ENCODE measurements around the gene CD96.
"Not testable (repeated sequence)": the region's sequence is repeated elsewhere in the genome, so short reads cannot be mapped to it uniquely, and the experiment has no call there.

CD96 gene

DNA sequence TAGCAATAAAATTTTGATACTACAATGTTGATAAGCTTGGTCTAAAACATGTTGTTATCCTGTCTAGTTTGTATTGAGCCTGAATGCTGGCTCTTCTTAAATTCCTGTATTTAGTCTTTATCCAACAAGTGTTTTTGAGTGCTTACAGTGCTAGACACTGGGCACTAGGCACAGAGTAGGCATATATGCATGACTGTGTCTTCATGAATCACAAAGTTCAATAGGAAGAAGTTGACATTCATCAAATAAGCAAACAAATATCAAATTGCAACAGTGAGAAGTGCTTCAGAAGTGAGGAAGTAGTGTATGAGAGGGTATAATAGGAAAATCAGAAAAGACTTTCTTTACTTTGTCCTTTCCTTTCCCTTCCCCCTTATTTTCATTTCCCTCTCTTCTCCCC, 6.8 kb downstream of the CD96 start:
- DNase-seq (ENCODE audit: low read depth in 3 of 3, low spot score in 1 of 3) = no peak

GRCh38 chr3:111561902-111562301, 19.9 kb downstream of the CD96 start:
- DNase-seq (ENCODE audit: low read depth in 3 of 3, low spot score in 1 of 3) = not testable (repeated sequence)

GRCh38 chr3:111566844-111567243, 24.8 kb downstream of the CD96 start:
- DNase-seq (ENCODE audit: low read depth in 3 of 3, low spot score in 1 of 3) = no peak

DNA sequence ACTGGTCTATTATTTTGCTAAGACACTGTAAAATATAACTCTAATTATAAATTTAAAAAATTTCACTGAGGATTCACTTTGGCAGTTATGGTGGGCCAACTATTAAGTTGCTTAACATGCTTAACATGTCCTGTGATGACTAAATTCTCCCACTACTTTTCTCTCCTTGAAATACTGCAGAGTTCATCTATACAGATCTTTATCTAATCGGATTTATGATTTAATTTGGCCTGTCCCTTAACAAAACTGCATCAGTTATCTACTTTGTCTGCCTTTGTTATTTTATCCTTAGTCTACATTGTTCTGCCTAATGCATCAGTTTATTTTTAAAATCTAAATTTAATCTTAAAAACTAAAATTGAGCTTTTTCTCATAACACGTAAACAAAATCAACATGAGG, 26.4 kb downstream of the CD96 start:
- no peak for DNase-seq (ENCODE audit: low read depth in 3 of 3, low spot score in 1 of 3)

DNA sequence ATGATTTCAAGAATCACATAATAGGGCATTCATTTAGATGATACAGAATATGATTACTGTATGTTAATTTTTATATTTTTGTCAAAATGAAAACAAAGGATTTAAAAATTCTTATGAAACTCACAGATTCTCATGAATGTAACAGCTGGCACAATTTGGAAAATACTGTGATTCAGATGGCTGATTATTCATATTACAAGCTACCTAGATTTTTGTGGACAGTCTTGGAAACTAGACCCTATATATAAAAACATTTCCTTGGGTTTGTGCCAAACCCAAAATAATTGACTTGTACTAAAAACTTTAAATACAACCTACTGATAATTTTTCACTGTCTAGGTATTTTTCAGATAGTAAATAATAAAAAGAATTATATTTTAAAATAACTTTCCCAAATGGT, 26.9 kb downstream of the CD96 start:
- no peak for DNase-seq (ENCODE audit: low read depth in 3 of 3, low spot score in 1 of 3)

DNA sequence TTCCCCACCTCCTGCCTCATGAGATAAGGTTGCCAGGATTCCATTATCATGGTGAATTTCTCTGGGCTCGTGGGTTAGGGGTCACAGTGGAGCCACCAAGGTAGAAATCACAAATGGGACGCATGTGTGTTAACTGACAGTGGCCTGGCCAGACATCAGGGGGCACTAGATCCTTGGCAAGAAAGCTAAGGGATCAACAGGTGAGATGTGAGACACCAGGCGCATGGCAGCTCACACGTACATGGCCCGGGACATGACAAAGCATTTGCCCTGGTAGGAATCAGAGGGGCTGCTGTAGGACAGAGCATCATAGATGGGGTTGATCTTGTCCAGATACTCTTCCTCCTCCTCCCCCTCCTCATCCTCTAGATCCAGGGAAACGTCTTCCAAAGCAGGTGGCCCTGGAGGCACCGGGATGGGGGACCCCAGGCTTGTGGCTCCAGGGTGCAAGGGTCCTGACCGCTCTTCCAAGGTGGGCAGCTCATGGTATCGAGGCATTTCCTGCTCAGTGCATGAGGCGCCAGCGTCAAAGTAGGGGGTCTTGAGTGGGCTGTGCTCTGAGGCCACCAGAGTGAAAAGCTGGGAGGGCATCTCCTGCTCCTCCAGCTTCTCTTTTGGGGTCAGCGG, 28.5 kb downstream of the CD96 start:
- no peak for DNase-seq (ENCODE audit: low read depth in 3 of 3, low spot score in 1 of 3)

- no peak for DNase-seq (ENCODE audit: low read depth in 3 of 3, low spot score in 1 of 3)
Observed at GRCh38 chr3:111571282-111571681, 29.3 kb downstream of the CD96 start.

- no peak for DNase-seq (ENCODE audit: low read depth in 3 of 3, low spot score in 1 of 3)
Observed at GRCh38 chr3:111571907-111572460, 30.0 kb downstream of the CD96 start.

- no peak for DNase-seq (ENCODE audit: low read depth in 3 of 3, low spot score in 1 of 3)
Observed at GRCh38 chr3:111577113-111577512, 35.1 kb downstream of the CD96 start.

GRCh38 chr3:111577798-111578685, 36.0 kb downstream of the CD96 start:
- no peak for DNase-seq (ENCODE audit: low read depth in 3 of 3, low spot score in 1 of 3)

- DNase-seq (ENCODE audit: low read depth in 3 of 3, low spot score in 1 of 3) = no peak
Observed at GRCh38 chr3:111578867-111579266, 36.9 kb downstream of the CD96 start.

DNA sequence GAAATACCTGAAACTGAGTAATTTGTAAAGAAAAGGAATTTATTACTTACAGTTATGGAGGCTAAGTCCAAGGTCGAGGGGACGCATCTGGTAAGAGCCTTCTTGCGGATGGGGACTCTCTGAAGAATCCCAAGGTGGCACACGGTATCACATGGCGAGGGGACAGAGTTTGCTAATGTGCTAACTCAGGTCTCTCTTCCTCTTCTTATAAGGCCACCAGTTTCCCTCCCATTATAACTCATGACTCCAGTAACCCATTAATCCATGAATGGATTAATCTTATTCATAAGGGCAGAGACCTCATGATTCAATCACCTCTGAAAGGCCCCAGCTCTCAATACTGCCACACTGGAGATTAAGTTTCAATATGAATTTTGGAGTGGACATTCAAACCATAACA, 37.5 kb downstream of the CD96 start:
- no peak for DNase-seq (ENCODE audit: low read depth in 3 of 3, low spot score in 1 of 3)

- no peak for DNase-seq (ENCODE audit: low read depth in 3 of 3, low spot score in 1 of 3)
Observed at GRCh38 chr3:111581403-111582119, 39.6 kb downstream of the CD96 start.

DNA sequence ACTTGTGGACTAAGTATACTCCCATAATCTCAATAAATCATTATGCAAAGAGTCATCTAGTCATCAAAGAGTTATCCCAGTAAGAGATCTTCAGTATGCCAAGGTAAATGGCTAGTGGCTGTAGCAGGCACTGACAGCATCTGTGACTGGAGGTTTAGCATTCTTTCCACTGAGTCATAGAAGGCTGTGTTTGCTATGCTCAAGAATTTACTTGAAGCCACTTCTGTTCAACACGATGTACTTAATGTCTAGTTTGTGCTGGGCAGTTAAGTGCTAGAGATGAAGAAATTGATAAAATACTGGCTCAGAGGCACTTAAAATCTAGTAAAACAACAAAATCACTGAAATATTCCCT, 40.1 kb downstream of the CD96 start:
- no peak for DNase-seq (ENCODE audit: low read depth in 3 of 3, low spot score in 1 of 3)

DNA sequence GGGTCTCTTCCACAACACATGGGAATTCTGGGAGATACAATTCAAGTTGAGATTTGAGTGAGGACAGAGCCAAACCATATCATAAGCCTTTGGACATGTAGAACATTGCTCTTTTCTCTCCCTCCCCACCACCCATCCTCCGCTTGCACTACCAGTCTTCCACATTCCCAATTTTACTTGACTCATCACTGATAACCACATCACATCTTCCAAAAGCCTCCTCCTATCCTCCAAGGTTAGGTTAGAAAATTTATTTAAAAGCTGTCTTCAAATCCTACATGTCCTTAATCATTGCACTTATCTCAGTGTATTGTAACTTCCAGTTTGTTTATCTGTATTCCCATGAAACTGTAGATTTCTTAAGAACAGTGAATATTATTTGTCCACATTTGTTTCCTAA, 42.7 kb downstream of the CD96 start:
- no peak for DNase-seq (ENCODE audit: low read depth in 3 of 3, low spot score in 1 of 3)

DNA sequence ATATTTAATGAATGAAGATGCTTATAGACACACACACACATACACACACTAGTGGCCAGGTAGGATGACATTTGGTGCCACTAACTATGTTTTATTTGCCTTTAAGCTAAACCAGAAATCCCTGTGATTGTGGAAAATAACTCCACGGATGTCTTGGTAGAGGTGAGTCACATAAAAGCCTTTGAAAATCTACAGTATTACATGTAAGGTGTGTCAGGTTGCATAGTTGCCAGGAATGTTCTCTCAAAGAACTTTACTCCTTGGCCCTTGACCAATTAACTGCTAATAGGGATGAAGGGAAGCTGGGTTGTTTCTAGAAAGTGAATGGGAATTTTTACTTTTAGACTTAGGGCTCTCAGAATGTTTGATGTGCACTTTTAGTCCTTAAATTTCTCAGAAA, 43.2 kb downstream of the CD96 start:
- no peak for DNase-seq (ENCODE audit: low read depth in 3 of 3, low spot score in 1 of 3)

- DNase-seq (ENCODE audit: low read depth in 3 of 3, low spot score in 1 of 3) = no peak
Observed at GRCh38 chr3:111588527-111588926, 46.5 kb downstream of the CD96 start.

- DNase-seq (ENCODE audit: low read depth in 3 of 3, low spot score in 1 of 3) = no peak
Observed at GRCh38 chr3:111589303-111590142, 47.5 kb downstream of the CD96 start.

GRCh38 chr3:111590143-111590491, 48.1 kb downstream of the CD96 start:
- DNase-seq (ENCODE audit: low read depth in 3 of 3, low spot score in 1 of 3) = no peak

- DNase-seq (ENCODE audit: low read depth in 3 of 3, low spot score in 1 of 3) = no peak
Observed at GRCh38 chr3:111591555-111591954, 49.6 kb downstream of the CD96 start.

DNA sequence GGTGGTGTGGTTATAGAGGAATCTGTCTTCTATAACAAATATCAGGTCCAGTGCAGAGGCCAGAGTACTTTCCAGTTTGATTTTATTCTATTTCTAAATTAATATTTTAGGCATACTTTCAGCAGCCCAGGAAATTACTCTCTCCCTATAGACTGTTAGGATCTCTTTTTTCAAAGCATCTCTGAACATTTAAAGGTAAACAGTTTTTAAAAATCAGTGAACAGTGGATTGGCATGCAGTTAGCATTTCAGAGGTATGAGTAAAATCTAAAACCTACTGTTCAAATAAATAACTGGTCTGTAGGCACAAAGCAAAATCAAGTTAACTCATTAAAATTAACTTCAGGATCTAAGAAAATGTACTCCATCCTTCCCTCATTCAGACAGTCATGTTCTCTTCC, 50.1 kb downstream of the CD96 start:
- DNase-seq (ENCODE audit: low read depth in 3 of 3, low spot score in 1 of 3) = no peak

Measured in stimulated activated CD4-positive, alpha-beta T cell treated with anti-CD3 and anti-CD28 coated beads, TNF-alpha, amount 100 ng/mL, for 1 hour (primary cell).